22Rv1 (cell line): ENCODE measurements around the gene GPC4.
A peak's percentile ranks its signal among the peaks of the same experiment; 100 is the strongest.

Experiments used
- H3K27ac ChIP-seq: fragments of 450-650 bp; 2 replicates; pipeline ENCODE4 v1.5.1; 2017
- CTCF ChIP-seq: fragments of 450-650 bp; IDR thresholded peaks from 2 replicates; pipeline ENCODE4 v1.5.1; 2017; ENCODE audit warnings: mild to moderate bottlenecking
- ZFX ChIP-seq: fragments of 450-650 bp; IDR thresholded peaks from 2 replicates; pipeline ENCODE4 v1.6.1; 2017; ENCODE audit warnings: antibody characterized with exemption, borderline replicate concordance

Gene GPC4

GRCh38 chrX:133444196-133444595, 28.9 kb upstream of the GPC4 start:
- H3K27ac ChIP-seq = peak overlapping the region; percentile 60; the same call in 1 of the 2 replicates
- no peak for TF ChIP-seq ZFX
- TF ChIP-seq CTCF = no peak

- H3K27ac ChIP-seq = no peak overlapping the region
- TF ChIP-seq ZFX (no peak), CTCF (no peak)
Observed at GRCh38 chrX:133440797-133441163, 25.5 kb upstream of the GPC4 start.

- TF ChIP-seq CTCF (no peak), ZFX (no peak)
- H3K27ac ChIP-seq = no peak overlapping the region
Observed at GRCh38 chrX:133440081-133440796, 24.9 kb upstream of the GPC4 start.

DNA sequence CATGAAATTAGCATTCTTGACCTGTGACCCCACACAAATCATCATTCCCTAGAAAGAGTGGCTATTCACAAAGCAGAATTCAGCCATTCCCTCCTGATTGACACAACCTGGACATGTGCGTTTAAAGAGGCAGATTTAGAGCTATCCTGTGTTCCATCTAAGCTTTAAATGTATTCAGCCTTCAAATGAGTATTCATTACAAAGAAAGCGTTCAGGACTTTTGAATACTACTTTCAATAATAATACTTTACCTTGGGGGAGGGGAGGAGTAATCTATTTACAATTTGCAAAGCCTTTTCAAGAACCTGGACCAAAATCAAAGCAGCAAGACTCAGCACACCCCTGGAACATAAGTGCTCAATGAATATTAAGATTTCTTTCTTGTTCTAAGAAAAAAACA, 22.5 kb upstream of the GPC4 start:
- no peak overlapping the region for H3K27ac ChIP-seq
- TF ChIP-seq ZFX (no peak), CTCF (no peak)

- no peak overlapping the region for H3K27ac ChIP-seq
- TF ChIP-seq CTCF (no peak), ZFX (no peak)
Observed at GRCh38 chrX:133437356-133437755, 22.1 kb upstream of the GPC4 start.

DNA sequence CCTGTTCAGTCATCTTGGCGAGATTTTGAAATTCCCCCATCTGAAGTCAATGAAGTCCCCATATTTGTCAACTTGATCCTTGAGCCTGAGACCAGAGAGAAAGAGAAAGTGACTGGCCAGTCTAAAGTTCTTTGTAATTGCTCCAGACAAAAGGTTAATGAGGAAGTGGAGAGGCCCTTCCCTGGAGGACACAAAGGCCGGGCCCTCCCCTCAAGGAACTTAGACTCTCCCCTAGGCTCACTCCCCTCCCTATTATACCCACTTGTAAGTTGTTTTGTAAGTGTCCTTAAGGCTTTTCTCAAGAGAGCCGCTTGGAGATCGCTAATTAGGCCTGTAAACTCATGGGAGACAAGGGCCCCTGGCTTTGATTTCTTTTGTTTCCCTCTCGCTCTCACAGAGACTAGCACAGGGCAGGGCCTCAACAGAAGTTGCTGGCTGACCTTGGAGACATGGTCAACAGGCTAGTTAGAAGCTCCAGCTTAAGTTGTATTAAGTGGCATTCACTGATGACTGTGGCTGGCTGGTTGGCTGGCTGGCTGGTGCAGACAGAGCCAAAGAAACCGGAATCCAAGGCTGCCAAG, 20.3 kb upstream of the GPC4 start:
- TF ChIP-seq ZFX (no peak), CTCF (no peak)
- H3K27ac ChIP-seq = no peak overlapping the region

DNA sequence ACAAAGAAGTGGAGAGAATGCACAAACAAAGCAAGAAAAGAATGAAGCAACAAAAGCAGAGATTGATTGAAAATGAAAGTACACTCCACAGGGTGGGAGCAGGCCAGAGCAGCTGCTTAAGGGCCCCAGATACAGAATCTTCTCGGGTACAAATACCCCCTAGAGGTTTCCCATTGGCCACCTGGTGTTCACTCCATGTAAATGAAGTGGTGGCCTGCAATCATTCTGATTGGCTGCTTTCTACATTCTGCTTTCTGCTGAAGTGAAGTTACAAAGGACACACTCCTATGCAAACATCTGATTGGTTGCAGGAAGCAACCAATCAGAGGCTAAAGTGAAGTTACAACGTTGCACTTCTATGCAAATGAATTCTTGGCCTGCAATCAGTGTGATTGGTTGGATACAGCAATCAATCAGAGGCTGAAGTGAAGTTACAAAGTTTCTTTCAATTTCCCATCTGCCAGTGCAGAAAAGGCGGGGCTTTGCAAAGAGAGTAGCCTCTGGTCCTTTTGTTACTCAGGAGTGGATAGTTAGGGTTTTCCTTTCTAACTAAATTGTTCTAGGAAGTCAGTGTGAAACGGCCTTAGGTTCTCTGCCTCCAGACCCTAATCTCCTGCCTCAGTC, 19.0 kb upstream of the GPC4 start:
- TF ChIP-seq CTCF (no peak), ZFX (no peak)
- H3K27ac ChIP-seq = no peak overlapping the region
